Measurements from ENCODE around the gene MIPEP. TPM values are rescaled to one million over a fixed set of nuclear protein-coding genes. Genes with fewer than 3 reads are reported as not detected.
A peak's percentile ranks its signal among the peaks of the same experiment; 100 is the strongest.

Gene MIPEP
- total and polyA plus RNA-seq, 2 donors: 13.2 to 22.7 TPM

DNA sequence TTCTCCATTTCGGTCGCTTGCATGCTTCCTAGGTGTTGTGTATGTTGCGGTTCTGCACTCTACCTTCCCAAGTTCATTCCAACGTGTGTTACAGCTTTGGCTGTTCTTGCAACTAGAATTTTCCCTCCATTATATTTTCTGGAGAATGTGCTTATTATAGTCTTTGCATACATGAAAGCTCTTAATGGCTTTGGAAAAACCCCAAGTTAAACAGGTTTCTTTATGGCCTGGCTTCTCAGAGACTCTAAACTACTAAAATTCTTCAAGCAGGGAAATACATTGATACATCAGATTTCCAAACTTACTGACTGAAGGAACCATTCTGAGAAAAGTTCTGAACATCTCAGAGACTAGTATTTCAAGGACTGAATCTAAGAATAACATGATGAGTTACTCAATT is 11.9 kb downstream of the MIPEP start:
- H3K36me3 ChIP-seq (ENCODE audit: control insufficient read depth in 2 of 2, insufficient read depth in 2 of 2, low read length in 1 of 2): peaks cover 0 to 7% of the 10 kb centered on the region in 2 donors
- DNase-seq (ENCODE audit: low read depth in 6 of 9, low spot score in 9 of 9): no peak
- no peak overlapping the region for H3K4me3 ChIP-seq (ENCODE audit: low read length in 2 of 2)
- H3K4me1 ChIP-seq (ENCODE audit: control insufficient read depth in 2 of 2, insufficient read depth in 2 of 2, low read length in 2 of 2): no peaks in the 10 kb centered on the region
- no peak overlapping the region for H3K27ac ChIP-seq (ENCODE audit: low read depth in 1 of 2, low read length in 1 of 2)
- no peaks in the 10 kb centered on the region for H3K27me3 ChIP-seq (ENCODE audit: control insufficient read depth in 2 of 2, insufficient read depth in 1 of 2, low read length in 1 of 2)
- no peaks in the 10 kb centered on the region for H3K9me3 ChIP-seq (ENCODE audit: control insufficient read depth in 2 of 2, insufficient read depth in 1 of 2, low read length in 1 of 2)
- WGBS: 98% methylated on average over 4 of the region's 4 CpGs

DNA sequence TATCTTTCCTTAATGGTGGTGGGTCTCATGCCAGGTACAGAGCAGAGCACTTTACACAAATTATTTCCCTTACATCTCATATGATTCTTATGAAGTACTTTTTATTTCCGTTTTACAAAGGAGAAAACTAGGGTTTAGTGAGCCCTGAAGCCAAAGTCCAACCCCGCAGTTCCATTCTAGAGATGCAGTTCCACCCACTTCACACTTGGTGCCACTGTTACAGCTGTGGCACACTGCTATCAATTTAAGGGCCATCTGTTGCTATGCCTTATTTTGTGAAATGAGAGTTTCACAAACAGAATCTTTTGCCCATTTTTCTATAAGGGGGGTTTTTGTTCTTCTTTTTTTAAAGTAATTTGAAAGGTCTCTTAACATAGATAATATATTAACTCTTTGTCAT is 12.9 kb downstream of the MIPEP start:
- H3K27me3 ChIP-seq (ENCODE audit: control insufficient read depth in 2 of 2, insufficient read depth in 1 of 2, low read length in 1 of 2): no peaks in the 10 kb centered on the region
- H3K36me3 ChIP-seq (ENCODE audit: control insufficient read depth in 2 of 2, insufficient read depth in 2 of 2, low read length in 1 of 2): peaks cover 0 to 4% of the 10 kb centered on the region in 2 donors
- peak in 1 of 9 donors; percentile 28 for DNase-seq (ENCODE audit: low read depth in 6 of 9, low spot score in 9 of 9)
- no peak overlapping the region for H3K4me3 ChIP-seq (ENCODE audit: low read length in 2 of 2)
- no peaks in the 10 kb centered on the region for H3K9me3 ChIP-seq (ENCODE audit: control insufficient read depth in 2 of 2, insufficient read depth in 1 of 2, low read length in 1 of 2)
- no peak overlapping the region for H3K27ac ChIP-seq (ENCODE audit: low read depth in 1 of 2, low read length in 1 of 2)
- no peaks in the 10 kb centered on the region for H3K4me1 ChIP-seq (ENCODE audit: control insufficient read depth in 2 of 2, insufficient read depth in 2 of 2, low read length in 2 of 2)
- WGBS: 94% methylated on average over 2 of the region's 2 CpGs

DNA sequence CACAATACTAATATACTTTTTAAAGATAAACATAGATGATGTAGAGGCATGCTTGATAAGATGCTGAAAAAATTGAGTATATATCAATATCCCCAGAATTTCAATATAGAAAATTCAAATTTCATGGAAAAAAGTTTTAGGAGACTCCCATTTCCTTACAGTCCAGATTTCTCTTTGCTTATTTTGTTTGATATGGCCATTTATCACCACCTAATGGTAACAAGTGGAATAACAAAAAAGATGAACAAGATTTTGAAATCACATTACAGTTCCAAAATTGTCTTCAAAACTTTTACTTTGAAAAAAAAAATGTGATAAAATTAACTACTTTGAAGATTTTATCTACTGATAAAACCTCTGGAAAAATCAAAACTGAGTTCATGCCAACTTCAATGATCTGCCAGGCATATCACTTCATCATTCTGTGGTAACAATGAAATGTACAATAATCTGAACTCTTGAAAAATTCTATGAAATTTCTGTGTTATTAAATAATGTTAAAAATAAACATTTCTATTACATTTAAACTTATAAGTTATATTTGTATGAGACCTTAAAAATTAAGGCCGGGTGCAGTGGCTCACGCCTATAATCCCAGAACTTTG is 17.5 kb downstream of the MIPEP start:
- 97% methylated on average over 2 of the region's 2 CpGs for WGBS
- Histone ChIP-seq H3K27ac (ENCODE audit: low read depth in 1 of 2, low read length in 1 of 2) (no peak overlapping the region), H3K4me3 (ENCODE audit: low read length in 2 of 2) (no peak overlapping the region), H3K36me3 (ENCODE audit: control insufficient read depth in 2 of 2, insufficient read depth in 2 of 2, low read length in 1 of 2) (no peaks in the 10 kb centered on the region), H3K9me3 (ENCODE audit: control insufficient read depth in 2 of 2, insufficient read depth in 1 of 2, low read length in 1 of 2) (no peaks in the 10 kb centered on the region), H3K27me3 (ENCODE audit: control insufficient read depth in 2 of 2, insufficient read depth in 1 of 2, low read length in 1 of 2) (no peaks in the 10 kb centered on the region), H3K4me1 (ENCODE audit: control insufficient read depth in 2 of 2, insufficient read depth in 2 of 2, low read length in 2 of 2) (no peaks in the 10 kb centered on the region)
- DNase-seq (ENCODE audit: low read depth in 6 of 9, low spot score in 9 of 9): peak in 1 of 9 donors; percentile 55

DNA sequence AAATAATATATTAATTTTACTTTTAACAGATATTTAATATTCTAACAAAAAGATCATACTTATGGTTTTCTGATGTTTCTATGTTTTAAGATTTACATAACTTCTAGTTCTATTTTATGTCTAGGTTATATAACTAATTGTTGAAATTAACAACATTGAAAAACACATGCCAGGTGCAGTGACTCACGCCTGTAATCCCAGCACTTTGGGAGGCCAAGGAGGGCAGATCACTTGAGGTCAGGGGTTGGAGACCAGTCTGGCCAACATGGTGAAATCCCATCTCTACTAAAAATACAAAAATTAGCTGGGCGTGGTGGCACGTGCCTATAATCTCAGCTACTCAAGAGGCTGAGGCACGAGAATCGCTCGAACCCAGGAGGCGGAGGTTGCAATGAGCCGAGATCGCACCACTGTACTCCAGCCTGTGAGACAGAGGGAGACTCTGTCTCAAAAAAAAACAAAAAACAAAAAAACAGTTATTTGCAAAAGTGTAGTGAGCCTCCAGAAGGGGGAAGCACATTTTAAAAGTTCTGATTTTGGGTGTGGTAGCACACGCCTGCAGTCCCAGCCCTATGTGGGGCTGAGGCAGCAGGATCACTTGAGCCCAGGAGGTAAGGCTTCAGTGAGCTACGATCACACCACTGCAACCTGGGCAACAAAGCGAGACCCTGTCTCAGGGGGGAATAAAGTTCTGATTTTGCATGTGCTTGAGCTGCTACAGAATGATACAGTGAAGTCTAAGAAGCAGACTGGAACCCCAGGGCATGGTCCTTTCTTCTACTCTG is 18.7 kb downstream of the MIPEP start:
- Histone ChIP-seq H3K4me1 (ENCODE audit: control insufficient read depth in 2 of 2, insufficient read depth in 2 of 2, low read length in 2 of 2) (no peaks in the 10 kb centered on the region), H3K36me3 (ENCODE audit: control insufficient read depth in 2 of 2, insufficient read depth in 2 of 2, low read length in 1 of 2) (no peaks in the 10 kb centered on the region), H3K27ac (ENCODE audit: low read depth in 1 of 2, low read length in 1 of 2) (no peak overlapping the region), H3K27me3 (ENCODE audit: control insufficient read depth in 2 of 2, insufficient read depth in 1 of 2, low read length in 1 of 2) (no peaks in the 10 kb centered on the region), H3K9me3 (ENCODE audit: control insufficient read depth in 2 of 2, insufficient read depth in 1 of 2, low read length in 1 of 2) (no peaks in the 10 kb centered on the region), H3K4me3 (ENCODE audit: low read length in 2 of 2) (no peak overlapping the region)
- DNase-seq (ENCODE audit: low read depth in 6 of 9, low spot score in 9 of 9): peak in 1 of 9 donors; percentile 23
- 97% methylated on average over 12 of the region's 12 CpGs for WGBS

DNA sequence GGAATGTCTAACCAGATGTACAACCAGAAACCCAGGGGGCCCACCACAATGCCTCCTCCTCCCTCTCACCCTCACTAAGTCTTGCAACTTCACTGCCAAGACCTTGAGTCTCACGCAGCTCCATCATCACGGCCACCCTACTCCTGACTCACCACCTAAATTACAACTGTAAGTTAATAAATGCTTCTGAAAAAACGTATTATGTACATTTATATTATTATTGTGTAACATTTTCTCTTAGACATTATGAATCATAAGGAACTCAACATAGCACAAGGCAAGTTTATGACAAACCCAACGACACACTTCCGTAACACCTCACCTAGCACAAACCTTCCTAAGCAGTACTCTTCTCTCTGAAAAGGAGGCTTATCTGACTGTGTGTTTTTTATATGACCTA is 20.7 kb downstream of the MIPEP start:
- no peak for DNase-seq (ENCODE audit: low read depth in 6 of 9, low spot score in 9 of 9)
- Histone ChIP-seq H3K27ac (ENCODE audit: low read depth in 1 of 2, low read length in 1 of 2) (no peak overlapping the region), H3K4me1 (ENCODE audit: control insufficient read depth in 2 of 2, insufficient read depth in 2 of 2, low read length in 2 of 2) (no peaks in the 10 kb centered on the region), H3K27me3 (ENCODE audit: control insufficient read depth in 2 of 2, insufficient read depth in 1 of 2, low read length in 1 of 2) (no peaks in the 10 kb centered on the region), H3K36me3 (ENCODE audit: control insufficient read depth in 2 of 2, insufficient read depth in 2 of 2, low read length in 1 of 2) (no peaks in the 10 kb centered on the region), H3K9me3 (ENCODE audit: control insufficient read depth in 2 of 2, insufficient read depth in 1 of 2, low read length in 1 of 2) (no peaks in the 10 kb centered on the region), H3K4me3 (ENCODE audit: low read length in 2 of 2) (no peak overlapping the region)
- WGBS: 85% methylated on average over 5 of the region's 5 CpGs

DNA sequence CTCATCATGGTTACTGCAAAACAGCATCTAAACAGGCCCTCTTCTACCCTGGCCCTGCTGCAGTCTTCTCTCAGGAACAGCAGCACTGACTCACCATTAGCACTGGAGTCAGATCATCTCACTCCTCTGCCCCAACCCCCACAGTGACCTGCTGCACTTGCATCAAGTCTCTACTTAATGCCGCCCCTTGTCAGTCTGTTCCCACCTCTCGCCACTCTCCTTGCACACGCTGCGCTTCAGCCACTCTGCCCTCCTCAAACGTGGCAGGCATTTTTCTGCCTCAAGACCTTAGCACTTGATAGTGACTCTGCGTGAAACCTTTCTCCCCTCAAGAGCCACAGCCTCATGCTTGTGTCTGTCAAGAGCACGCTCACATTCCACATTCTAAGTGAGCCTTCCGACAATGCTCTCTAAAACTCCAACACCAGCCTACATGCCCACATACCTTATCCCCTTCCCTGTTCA is 22.1 kb downstream of the MIPEP start:
- Histone ChIP-seq H3K27me3 (ENCODE audit: control insufficient read depth in 2 of 2, insufficient read depth in 1 of 2, low read length in 1 of 2) (no peaks in the 10 kb centered on the region), H3K9me3 (ENCODE audit: control insufficient read depth in 2 of 2, insufficient read depth in 1 of 2, low read length in 1 of 2) (no peaks in the 10 kb centered on the region), H3K36me3 (ENCODE audit: control insufficient read depth in 2 of 2, insufficient read depth in 2 of 2, low read length in 1 of 2) (no peaks in the 10 kb centered on the region), H3K27ac (ENCODE audit: low read depth in 1 of 2, low read length in 1 of 2) (no peak overlapping the region), H3K4me3 (ENCODE audit: low read length in 2 of 2) (no peak overlapping the region), H3K4me1 (ENCODE audit: control insufficient read depth in 2 of 2, insufficient read depth in 2 of 2, low read length in 2 of 2) (no peaks in the 10 kb centered on the region)
- WGBS: 98% methylated on average over 8 of the region's 8 CpGs
- no peak for DNase-seq (ENCODE audit: low read depth in 6 of 9, low spot score in 9 of 9)

DNA sequence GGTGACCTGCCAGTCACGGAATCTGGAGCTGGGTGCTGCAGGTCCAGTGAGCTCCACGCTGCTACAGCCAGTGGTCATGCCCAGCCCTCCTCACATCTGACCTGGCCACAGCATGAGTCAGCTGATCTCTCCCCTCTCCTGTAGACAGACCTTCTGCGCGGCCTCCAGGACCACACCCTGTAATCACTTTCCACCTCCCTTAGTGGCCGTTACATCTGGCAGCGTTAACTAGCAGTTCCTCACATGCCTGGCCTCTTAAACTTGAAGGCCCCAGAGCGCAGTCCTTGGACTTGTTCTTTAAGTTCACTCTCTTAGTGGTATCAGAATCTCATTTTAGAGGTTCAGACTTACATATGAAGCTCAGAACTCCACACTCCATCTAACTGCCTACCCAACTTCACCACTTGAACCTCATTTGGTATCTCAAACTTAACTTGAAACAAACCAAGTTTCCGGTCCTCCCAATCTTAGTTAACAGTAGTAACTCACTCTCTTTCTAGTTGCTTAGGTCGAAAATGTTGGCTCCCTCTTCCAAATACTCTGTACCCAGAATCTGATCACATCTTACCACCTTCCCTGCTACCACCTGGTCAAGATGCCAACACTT is 22.7 kb downstream of the MIPEP start:
- no peak overlapping the region for H3K27ac ChIP-seq (ENCODE audit: low read depth in 1 of 2, low read length in 1 of 2)
- no peak overlapping the region for H3K4me3 ChIP-seq (ENCODE audit: low read length in 2 of 2)
- WGBS: 98% methylated on average over 9 of the region's 9 CpGs
- no peaks in the 10 kb centered on the region for H3K27me3 ChIP-seq (ENCODE audit: control insufficient read depth in 2 of 2, insufficient read depth in 1 of 2, low read length in 1 of 2)
- no peaks in the 10 kb centered on the region for H3K4me1 ChIP-seq (ENCODE audit: control insufficient read depth in 2 of 2, insufficient read depth in 2 of 2, low read length in 2 of 2)
- no peaks in the 10 kb centered on the region for H3K9me3 ChIP-seq (ENCODE audit: control insufficient read depth in 2 of 2, insufficient read depth in 1 of 2, low read length in 1 of 2)
- DNase-seq (ENCODE audit: low read depth in 6 of 9, low spot score in 9 of 9): no peak
- H3K36me3 ChIP-seq (ENCODE audit: control insufficient read depth in 2 of 2, insufficient read depth in 2 of 2, low read length in 1 of 2): no peaks in the 10 kb centered on the region

DNA sequence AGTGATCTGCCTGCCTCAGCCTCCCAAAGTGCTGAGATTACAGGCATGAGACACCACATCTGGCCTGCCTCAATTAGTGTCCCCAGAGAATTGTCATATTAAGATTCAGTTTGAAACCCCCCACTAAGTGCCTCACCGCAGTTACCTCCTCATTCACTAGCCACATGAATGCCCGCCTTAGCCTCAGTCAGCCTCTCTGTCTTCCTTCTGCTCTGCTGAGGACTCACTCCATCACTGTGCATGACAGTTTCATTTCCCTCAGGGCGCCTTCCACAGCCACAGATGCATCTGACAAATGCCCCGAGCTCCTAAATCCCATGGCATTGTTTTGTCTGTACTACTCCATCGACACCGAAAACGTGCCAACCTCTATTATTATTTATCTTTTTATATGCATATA is 23.3 kb downstream of the MIPEP start:
- H3K9me3 ChIP-seq (ENCODE audit: control insufficient read depth in 2 of 2, insufficient read depth in 1 of 2, low read length in 1 of 2): no peaks in the 10 kb centered on the region
- no peak overlapping the region for H3K27ac ChIP-seq (ENCODE audit: low read depth in 1 of 2, low read length in 1 of 2)
- DNase-seq (ENCODE audit: low read depth in 6 of 9, low spot score in 9 of 9): no peak
- H3K4me1 ChIP-seq (ENCODE audit: control insufficient read depth in 2 of 2, insufficient read depth in 2 of 2, low read length in 2 of 2): no peaks in the 10 kb centered on the region
- H3K27me3 ChIP-seq (ENCODE audit: control insufficient read depth in 2 of 2, insufficient read depth in 1 of 2, low read length in 1 of 2): no peaks in the 10 kb centered on the region
- H3K4me3 ChIP-seq (ENCODE audit: low read length in 2 of 2): no peak overlapping the region
- H3K36me3 ChIP-seq (ENCODE audit: control insufficient read depth in 2 of 2, insufficient read depth in 2 of 2, low read length in 1 of 2): no peaks in the 10 kb centered on the region
- WGBS: 99% methylated on average over 7 of the region's 7 CpGs

DNA sequence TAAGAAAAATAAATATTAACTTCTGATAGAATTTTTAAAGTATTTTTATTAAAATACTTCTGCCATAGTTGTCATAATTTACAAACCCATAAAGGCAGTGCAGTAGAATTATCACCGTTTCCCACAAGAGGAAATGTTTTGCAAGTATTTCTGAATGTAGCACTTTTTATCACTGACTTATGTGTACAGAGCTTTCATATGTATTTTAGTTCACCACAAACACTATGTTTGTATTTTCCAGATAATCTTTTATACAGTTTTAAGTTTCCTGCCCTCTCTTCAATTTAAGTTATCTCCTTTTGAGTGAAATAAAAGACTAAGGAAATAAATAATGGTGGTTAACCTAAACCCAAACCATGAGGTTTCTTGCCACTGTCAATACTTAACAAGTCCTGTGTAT is 24.2 kb downstream of the MIPEP start:
- no peak overlapping the region for H3K27ac ChIP-seq (ENCODE audit: low read depth in 1 of 2, low read length in 1 of 2)
- WGBS: 44% methylated on average over 1 of the region's 1 CpG
- no peaks in the 10 kb centered on the region for H3K27me3 ChIP-seq (ENCODE audit: control insufficient read depth in 2 of 2, insufficient read depth in 1 of 2, low read length in 1 of 2)
- no peaks in the 10 kb centered on the region for H3K9me3 ChIP-seq (ENCODE audit: control insufficient read depth in 2 of 2, insufficient read depth in 1 of 2, low read length in 1 of 2)
- no peak overlapping the region for H3K4me3 ChIP-seq (ENCODE audit: low read length in 2 of 2)
- H3K4me1 ChIP-seq (ENCODE audit: control insufficient read depth in 2 of 2, insufficient read depth in 2 of 2, low read length in 2 of 2): no peaks in the 10 kb centered on the region
- DNase-seq (ENCODE audit: low read depth in 6 of 9, low spot score in 9 of 9): no peak
- no peaks in the 10 kb centered on the region for H3K36me3 ChIP-seq (ENCODE audit: control insufficient read depth in 2 of 2, insufficient read depth in 2 of 2, low read length in 1 of 2)
